MM.1S (cell line): ENCODE results near the gene B4GALT6.

Experiments
- DNase-seq: peaks from one replicate; pipeline ENCODE4 v3.0.0-alpha.2; 2015
- H2AFZ ChIP-seq: fragments of 300-600 bp; sonication (generic); 2 replicates; pipeline ENCODE4 v1.6.0; 2016; ENCODE audit warnings: antibody characterized with exemption, low read length
- H3F3A ChIP-seq: fragments of 300-600 bp; sonication (generic); 2 replicates; pipeline ENCODE4 v1.6.1; 2016; ENCODE audit warnings: mild to moderate bottlenecking, antibody characterized with exemption, low read length, moderate library complexity, mixed read lengths; ENCODE audit not compliant: insufficient read depth
- H3K27ac ChIP-seq: fragments of 300-600 bp; sonication (generic); 2 replicates; pipeline ENCODE4 v1.5.1; 2016; ENCODE audit warnings: mild to moderate bottlenecking, low read length
- H3K27me3 ChIP-seq: fragments of 300-600 bp; sonication (generic); replicated peaks from 2 replicates; pipeline ENCODE4 v1.6.0; 2016; ENCODE audit warnings: low read length; ENCODE audit not compliant: insufficient read depth
- H3K36me3 ChIP-seq: fragments of 300-600 bp; sonication (generic); replicated peaks from 2 replicates; pipeline ENCODE4 v1.6.1; 2016; ENCODE audit warnings: mild to moderate bottlenecking, low read length, mixed read lengths; ENCODE audit not compliant: insufficient read depth
- H3K4me1 ChIP-seq: fragments of 300-600 bp; sonication (generic); 2 replicates; pipeline ENCODE4 v1.6.1; 2016; ENCODE audit warnings: low read length, mixed read lengths
- H3K4me2 ChIP-seq: fragments of 300-600 bp; sonication (generic); 2 replicates; pipeline ENCODE4 v1.6.0; 2016; ENCODE audit warnings: low read depth, low read length
- H3K4me3 ChIP-seq: fragments of 300-600 bp; sonication (generic); 2 replicates; pipeline ENCODE4 v1.5.1; 2016; ENCODE audit warnings: low read length, mixed read lengths
- H3K79me2 ChIP-seq: fragments of 300-600 bp; sonication (generic); 2 replicates; pipeline ENCODE4 v1.6.1; 2016; ENCODE audit warnings: mixed run types, low read length, mixed read lengths
- H3K9ac ChIP-seq: fragments of 300-600 bp; sonication (generic); 2 replicates; pipeline ENCODE4 v1.6.1; 2016; ENCODE audit warnings: low read length, mixed read lengths
- H3K9me2 ChIP-seq: fragments of 300-600 bp; sonication (generic); replicated peaks from 2 replicates; pipeline ENCODE4 v1.6.1; 2016; ENCODE audit warnings: mild to moderate bottlenecking, low read length, mixed read lengths; ENCODE audit not compliant: insufficient read depth
- H3K9me3 ChIP-seq: fragments of 300-600 bp; sonication (generic); replicated peaks from 2 replicates; pipeline ENCODE4 v1.6.1; 2016; ENCODE audit warnings: mild to moderate bottlenecking, low read length, mixed read lengths; ENCODE audit not compliant: insufficient read depth
- H4K20me1 ChIP-seq: fragments of 300-600 bp; sonication (generic); 2 replicates; pipeline ENCODE4 v1.6.1; 2016; ENCODE audit warnings: mild to moderate bottlenecking, low read length, moderate library complexity, mixed read lengths; ENCODE audit not compliant: insufficient read depth
- EZH2 ChIP-seq: fragments of 300-600 bp; sonication (generic); optimal IDR thresholded peaks from 2 replicates; pipeline ENCODE3; 2017; ENCODE audit warnings: low read depth, mild to moderate bottlenecking, antibody characterized with exemption, low read length, mixed read lengths
- EZH2phosphoT487 ChIP-seq: fragments of 300-600 bp; sonication (generic); IDR thresholded peaks from 2 replicates; pipeline ENCODE4 v1.6.1; 2018; ENCODE audit warnings: antibody characterized with exemption, low read length
- TF ChIP-seq, protein P1 (sequence below): fragments of 300-600 bp; sonication (generic); IDR thresholded peaks from 2 replicates; pipeline ENCODE4 v1.5.1; 2016; ENCODE audit warnings: antibody characterized with exemption, low read length, mixed read lengths

The B4GALT6 gene

DNA sequence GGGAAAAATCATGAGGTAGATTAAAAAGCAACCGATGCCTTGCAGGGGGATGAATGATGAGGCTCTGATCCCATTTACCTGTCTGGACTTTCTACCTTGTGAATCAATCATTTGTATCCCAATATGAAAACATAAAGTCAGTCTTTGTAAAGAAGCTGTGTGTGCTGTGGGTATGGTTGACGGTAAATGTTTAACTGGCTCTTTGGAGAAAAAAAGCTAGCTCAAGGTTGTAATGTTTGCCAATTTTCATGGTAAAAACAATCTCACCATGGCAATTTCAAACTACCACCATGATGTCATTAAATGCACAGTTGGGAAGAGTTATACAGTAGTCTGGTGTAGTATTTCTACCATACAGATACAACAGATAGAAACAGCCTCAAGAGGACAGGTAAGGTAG is 78.1 kb downstream of the B4GALT6 start:
- no peaks in the 10 kb centered on the region for H3F3A ChIP-seq
- TF ChIP-seq, protein P1, sequence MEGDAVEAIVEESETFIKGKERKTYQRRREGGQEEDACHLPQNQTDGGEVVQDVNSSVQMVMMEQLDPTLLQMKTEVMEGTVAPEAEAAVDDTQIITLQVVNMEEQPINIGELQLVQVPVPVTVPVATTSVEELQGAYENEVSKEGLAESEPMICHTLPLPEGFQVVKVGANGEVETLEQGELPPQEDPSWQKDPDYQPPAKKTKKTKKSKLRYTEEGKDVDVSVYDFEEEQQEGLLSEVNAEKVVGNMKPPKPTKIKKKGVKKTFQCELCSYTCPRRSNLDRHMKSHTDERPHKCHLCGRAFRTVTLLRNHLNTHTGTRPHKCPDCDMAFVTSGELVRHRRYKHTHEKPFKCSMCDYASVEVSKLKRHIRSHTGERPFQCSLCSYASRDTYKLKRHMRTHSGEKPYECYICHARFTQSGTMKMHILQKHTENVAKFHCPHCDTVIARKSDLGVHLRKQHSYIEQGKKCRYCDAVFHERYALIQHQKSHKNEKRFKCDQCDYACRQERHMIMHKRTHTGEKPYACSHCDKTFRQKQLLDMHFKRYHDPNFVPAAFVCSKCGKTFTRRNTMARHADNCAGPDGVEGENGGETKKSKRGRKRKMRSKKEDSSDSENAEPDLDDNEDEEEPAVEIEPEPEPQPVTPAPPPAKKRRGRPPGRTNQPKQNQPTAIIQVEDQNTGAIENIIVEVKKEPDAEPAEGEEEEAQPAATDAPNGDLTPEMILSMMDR, result no peak
- no peak for TF ChIP-seq EZH2
- no peak for TF ChIP-seq EZH2phosphoT487
- no peaks in the 10 kb centered on the region for H3K4me1 ChIP-seq
- no peak overlapping the region for H3K4me2 ChIP-seq
- no peak overlapping the region for H2AFZ ChIP-seq
- no peaks in the 10 kb centered on the region for H3K9me2 ChIP-seq
- no peaks in the 10 kb centered on the region for H3K9me3 ChIP-seq
- H3K27me3 ChIP-seq, result no peaks in the 10 kb centered on the region
- no peak overlapping the region for H3K9ac ChIP-seq
- H3K27ac ChIP-seq, result no peak overlapping the region
- H3K36me3 ChIP-seq, result no peaks in the 10 kb centered on the region
- H4K20me1 ChIP-seq, result no peaks in the 10 kb centered on the region
- H3K4me3 ChIP-seq, result no peak overlapping the region
- no peak for DNase-seq
- no peaks in the 10 kb centered on the region for H3K79me2 ChIP-seq

DNA sequence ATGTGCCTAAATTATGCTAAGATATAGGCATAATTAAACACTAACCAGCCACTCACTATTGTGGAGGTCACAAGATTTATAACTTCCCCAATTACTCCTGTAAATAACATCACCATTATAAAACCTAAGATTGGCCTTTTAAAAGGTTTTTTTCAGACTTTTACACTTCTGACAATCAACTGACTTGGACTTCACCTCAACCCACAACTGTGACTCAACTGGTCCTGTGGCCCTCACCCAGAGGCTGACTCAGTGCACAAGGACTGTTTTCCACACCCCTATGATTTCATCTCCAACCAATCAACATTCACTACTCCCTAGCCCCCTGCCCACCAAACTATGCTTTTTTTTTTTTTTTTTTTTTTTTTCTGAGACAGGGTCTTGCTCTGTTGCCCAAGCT is 81.1 kb downstream of the B4GALT6 start:
- TF ChIP-seq EZH2, result no peak
- TF ChIP-seq, protein P1, result no peak
- TF ChIP-seq EZH2phosphoT487, result no peak
- Histone ChIP-seq H3K27ac (no peak overlapping the region), H3K36me3 (no peaks in the 10 kb centered on the region), H3K4me3 (no peak overlapping the region), H3F3A (no peaks in the 10 kb centered on the region), H3K4me1 (no peaks in the 10 kb centered on the region), H3K9ac (no peak overlapping the region), H3K4me2 (no peak overlapping the region), H3K79me2 (no peaks in the 10 kb centered on the region), H3K27me3 (no peaks in the 10 kb centered on the region), H3K9me2 (no peaks in the 10 kb centered on the region), H2AFZ (no peak overlapping the region), H4K20me1 (no peaks in the 10 kb centered on the region), H3K9me3 (no peaks in the 10 kb centered on the region)
- DNase-seq, result no peak

DNA sequence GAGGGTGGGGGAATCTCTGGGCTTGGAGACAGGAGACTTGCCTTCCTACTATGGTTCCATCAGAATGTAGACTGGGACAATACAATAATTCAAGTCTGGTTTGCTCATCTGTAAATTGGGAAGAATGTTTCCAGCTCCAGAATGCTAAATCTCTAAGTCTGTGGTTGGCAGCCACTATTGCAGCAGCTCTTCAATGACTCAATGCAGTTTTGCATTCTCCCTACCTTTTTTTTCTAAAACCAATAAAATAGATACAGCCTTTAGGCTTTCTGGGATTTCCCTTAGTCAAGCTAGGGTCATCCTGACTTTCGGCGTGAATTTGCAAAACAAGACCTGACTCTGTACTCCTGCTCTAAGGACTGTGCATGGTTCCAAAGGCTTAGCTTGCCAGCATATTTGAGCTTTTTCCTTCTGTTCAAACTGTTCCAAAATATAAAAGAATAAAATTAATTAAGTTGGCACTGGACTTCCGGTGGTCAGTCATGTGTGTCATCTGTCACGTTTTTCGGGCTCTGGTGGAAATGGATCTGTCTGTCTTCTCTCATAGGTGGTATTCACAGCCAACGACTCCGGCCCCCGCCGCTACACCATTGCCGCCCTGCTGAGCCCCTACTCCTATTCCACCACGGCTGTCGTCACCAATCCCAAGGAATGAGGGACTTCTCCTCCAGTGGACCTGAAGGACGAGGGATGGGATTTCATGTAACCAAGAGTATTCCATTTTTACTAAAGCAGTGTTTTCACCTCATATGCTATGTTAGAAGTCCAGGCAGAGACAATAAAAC is 86.2 kb downstream of the B4GALT6 start:
- no peak for TF ChIP-seq EZH2phosphoT487
- TF ChIP-seq, protein P1, result no peak
- TF ChIP-seq EZH2, result no peak
- no peak overlapping the region for H3K4me3 ChIP-seq
- no peak overlapping the region for H3K4me2 ChIP-seq
- H4K20me1 ChIP-seq, result no peaks in the 10 kb centered on the region
- H2AFZ ChIP-seq, result no peak overlapping the region
- H3K27ac ChIP-seq, result no peak overlapping the region
- no peaks in the 10 kb centered on the region for H3K9me2 ChIP-seq
- no peak for DNase-seq
- H3K9me3 ChIP-seq, result no peaks in the 10 kb centered on the region
- no peaks in the 10 kb centered on the region for H3K36me3 ChIP-seq
- no peaks in the 10 kb centered on the region for H3K4me1 ChIP-seq
- H3K27me3 ChIP-seq, result no peaks in the 10 kb centered on the region
- H3F3A ChIP-seq, result no peaks in the 10 kb centered on the region
- no peak overlapping the region for H3K9ac ChIP-seq
- no peaks in the 10 kb centered on the region for H3K79me2 ChIP-seq
